HCT116 (cell line): ENCODE data around the gene FBRS. TPM values are rescaled to one million over a fixed set of nuclear protein-coding genes. Genes with fewer than 3 reads are reported as not detected.

Experiments
- ATAC-seq: fragments of 200-7000 bp; cut with Tn5 transposase; 2 replicates; pipeline ENCODE4 v1.9.1; 2020; ENCODE audit warnings: mild to moderate bottlenecking, moderate library complexity
- BruUV-seq: library from RNA; stranded (reverse); fragments of 400-500 nt; replicated peaks from 2 replicates; lab custom pipeline; 2021; lab: Mats Ljungman, UMichigan
- CTCF ChIA-PET: fragments of 300-600 bp; sonication (Branson Sonifier 250); formaldehyde crosslinking; loops from one replicate; lab custom pipeline; 2021; ENCODE audit warnings: antibody characterized with exemption; lab: Charles Lee
- POLR2A ChIA-PET: fragments of 300-600, 350-600 bp; sonication (Branson Sonifier 250); formaldehyde crosslinking; loops from one replicate; lab custom pipeline; 2021; ENCODE audit warnings: antibody characterized with exemption; lab: Charles Lee
- RAD21 ChIA-PET, 2 experiments: fragments of 300-600 bp; sonication (Branson Sonifier 250); formaldehyde crosslinking; loops; one replicate each; lab custom pipeline; 2023; ENCODE audit warnings: low total read pairs in 2 of 2; ENCODE audit not compliant: uncharacterized antibody in 2 of 2, unreplicated experiment in 2 of 2, low non-redundant PET in 1 of 2; lab: Charles Lee
- DNase-seq: peaks from one replicate; pipeline ENCODE4 v3.0.0-alpha.2; 2010; ENCODE audit warnings: low read depth, low spot score
- H2AFZ ChIP-seq: fragments of 200-600 bp; shearing (Covaris generic), sonication (generic); 2 replicates; pipeline ENCODE4 v1.6.1; 2017; ENCODE audit warnings: low read depth, mixed run types, mixed read lengths, antibody characterized with exemption, low read length; ENCODE audit not compliant: poor library complexity, severe bottlenecking
- H3K27ac ChIP-seq: 2 replicates; pipeline ENCODE4 v1.5.1; 2012; ENCODE audit warnings: low read depth, low read length
- H3K27me3 ChIP-seq: fragments of 200-600 bp; sonication (generic); 2 replicates; pipeline ENCODE4 v1.6.1; 2016; ENCODE audit warnings: mixed run types, low read length, mixed read lengths; ENCODE audit not compliant: insufficient read depth
- H3K36me3 ChIP-seq, 2 experiments: fragments of 200-500 bp in 1 of 2; fragments of 200-600 bp in 1 of 2; sonication (Bioruptor generic) in 1 of 2; sonication (generic) in 1 of 2; 2 replicates each; pipeline versions ENCODE4 v1.5.1 to v1.6.1; 2014 to 2016; ENCODE audit warnings: low read length in 2 of 2, inconsistent platforms in 1 of 2, mixed read lengths in 1 of 2, mixed run types in 1 of 2; ENCODE audit not compliant: insufficient read depth in 2 of 2, control insufficient read depth in 1 of 2
- H3K4me1 ChIP-seq, 2 experiments: fragments of 200-600 bp in 1 of 2; sonication (generic) in 1 of 2; 2 replicates each; pipeline versions ENCODE4 v1.5.1 to v1.6.1; 2012 to 2017; ENCODE audit warnings: low read length in 2 of 2, inconsistent platforms in 1 of 2, mild to moderate bottlenecking in 1 of 2, mixed read lengths in 1 of 2, mixed run types in 1 of 2, moderate library complexity in 1 of 2; ENCODE audit not compliant: insufficient read depth in 2 of 2, control insufficient read depth in 1 of 2
- H3K4me2 ChIP-seq: fragments of 200-600 bp; sonication (generic); 2 replicates; pipeline ENCODE4 v1.6.1; 2017; ENCODE audit warnings: mixed run types, low read length, mixed read lengths
- H3K4me3 ChIP-seq, 2 experiments: fragments of 200-600 bp in 1 of 2; sonication (generic) in 1 of 2; replicated peaks in 1 of 2; 2 replicates each; pipeline ENCODE4 v1.5.1; 2011 to 2016; ENCODE audit warnings: low read length in 2 of 2, control low read depth in 1 of 2, low read depth in 1 of 2, mild to moderate bottlenecking in 1 of 2, mixed read lengths in 1 of 2, mixed run types in 1 of 2
- H3K79me2 ChIP-seq: fragments of 200-600 bp; sonication (generic); 2 replicates; pipeline ENCODE4 v1.6.1; 2017; ENCODE audit warnings: mild to moderate bottlenecking, mixed run types, low read length, moderate library complexity, mixed read lengths; ENCODE audit not compliant: insufficient read depth
- H3K9ac ChIP-seq: fragments of 200-600 bp; sonication (generic); 2 replicates; pipeline ENCODE4 v1.6.1; 2016; ENCODE audit warnings: low read length, mixed read lengths
- H3K9me2 ChIP-seq: fragments of 200-600 bp; sonication (generic), shearing (Covaris generic); 2 replicates; pipeline ENCODE4 v1.6.1; 2017; ENCODE audit warnings: mixed run types, mild to moderate bottlenecking, moderate library complexity; ENCODE audit not compliant: insufficient read depth
- H3K9me3 ChIP-seq, 2 experiments: fragments of 200-500 bp in 1 of 2; fragments of 200-600 bp in 1 of 2; sonication (Bioruptor generic) in 1 of 2; sonication (generic) in 1 of 2; 2 replicates each; pipeline ENCODE4 v1.6.1; 2014 to 2017; ENCODE audit warnings: low read length in 2 of 2, mixed read lengths in 2 of 2, inconsistent platforms in 1 of 2, low read depth in 1 of 2, mild to moderate bottlenecking in 1 of 2, mixed run types in 1 of 2, moderate library complexity in 1 of 2; ENCODE audit not compliant: control insufficient read depth in 1 of 2, insufficient read depth in 1 of 2
- H4K20me1 ChIP-seq: fragments of 200-600 bp; sonication (generic), shearing (Covaris generic); 2 replicates; pipeline ENCODE4 v1.6.1; 2017; ENCODE audit warnings: mixed run types, mild to moderate bottlenecking, moderate library complexity; ENCODE audit not compliant: insufficient read depth
- CBX3 ChIP-seq: IDR thresholded peaks from 2 replicates; pipeline ENCODE4 v1.6.1; 2012; ENCODE audit warnings: low read depth
- CEBPB ChIP-seq: IDR thresholded peaks from 2 replicates; pipeline ENCODE4 v1.6.1; 2012; ENCODE audit warnings: low read depth
- EGR1 ChIP-seq: IDR thresholded peaks from 2 replicates; pipeline ENCODE4 v1.6.1; 2012; ENCODE audit warnings: low read depth
- ELF1 ChIP-seq: IDR thresholded peaks from 2 replicates; pipeline ENCODE4 v1.6.1; 2012; ENCODE audit warnings: low read depth, borderline replicate concordance
- FOSL1 ChIP-seq: IDR thresholded peaks from 2 replicates; pipeline ENCODE4 v1.6.1; 2012; ENCODE audit warnings: low read depth
- YY1 ChIP-seq: IDR thresholded peaks from 2 replicates; pipeline ENCODE4 v1.6.1; 2011; ENCODE audit warnings: low read length, low read depth, moderate library complexity, mild to moderate bottlenecking; ENCODE audit not compliant: insufficient replicate concordance; ENCODE audit errors: extremely low read depth
- ZBTB33 ChIP-seq: IDR thresholded peaks from 2 replicates; pipeline ENCODE4 v1.6.1; 2011; ENCODE audit warnings: mild to moderate bottlenecking, low read length, moderate library complexity; ENCODE audit not compliant: insufficient replicate concordance; ENCODE audit errors: extremely low read depth
- intact Hi-C: fragments of 100-400 bp; cut with micrococcal nuclease; formaldehyde crosslinking; loops from 2 replicates; pipeline ENCODE4 v1.10.0; 2022
- total RNA-seq: library from RNA; stranded (reverse); gene quantifications from one replicate; pipeline ENCODE4 v1.2.1, GENCODE V29; 2021; ENCODE audit not compliant: unreplicated experiment

FBRS gene
- total RNA-seq, 1 experiment from 2014 or later = 65.3 TPM

- no peak for TF ChIP-seq FOSL1
- TF ChIP-seq ELF1 = no peak
- no peak for TF ChIP-seq YY1
- TF ChIP-seq EGR1 = no peak
- TF ChIP-seq CBX3 = no peak
- TF ChIP-seq, all 23 proteins: peak for 0
Measured at GRCh38 chr16:30641378-30641982, 16.8 kb upstream of the FBRS start (continued).

- Histone ChIP-seq H3K27ac (no peak overlapping the region), H3K36me3 (no peaks in the 10 kb centered on the region), H3K4me2 (no peak overlapping the region), H4K20me1 (no peaks in the 10 kb centered on the region), H3K4me3 (no peak overlapping the region), H3K9ac (no peak overlapping the region), H3K27me3 (no peaks in the 10 kb centered on the region), H3K79me2 (no peaks in the 10 kb centered on the region), H3K9me2 (no peaks in the 10 kb centered on the region), H2AFZ (no peak overlapping the region), H3K9me3 (no peaks in the 10 kb centered on the region), H3K4me1 (no peaks in the 10 kb centered on the region)
- RAD21 ChIA-PET = no interaction called here
- TF ChIP-seq CEBPB (no peak), ZBTB33 (no peak)
- intact Hi-C loops = no loop called here
- CTCF ChIA-PET = no interaction called here
- no peak for DNase-seq
- no TSS peak for BruUV-seq
- POLR2A ChIA-PET = interaction anchor here (1.2 kb wide), 1 partner anchor 13 kb away, joined by 3 read pairs; no protein-coding TSS in a partner anchor
- ATAC-seq = no peak
Measured at GRCh38 chr16:30644334-30644830, 13.8 kb upstream of the FBRS start.
